Left lung (tissue), 10 donors: ENCODE results near the gene MORN1. TPM values are rescaled to one million over a fixed set of nuclear protein-coding genes. Genes with fewer than 3 reads are reported as not detected.

ENCODE experiments used
- ATAC-seq: fragments of 200-7000 bp; cut with Tn5 transposase; one replicate; pipeline ENCODE4 v1.9.1; 2020; ENCODE audit warnings: moderate library complexity
- DNase-seq, 4 donors: peaks; one replicate each; pipeline ENCODE4 v3.0.0-alpha.2; 2013 to 2020
- H3K27ac ChIP-seq, 2 donors: fragments of 200-600 bp; sonication (generic) in 1 of 2; one replicate each; pipeline versions ENCODE4 v1.5.0 to v1.8.0; 2020 to 2021
- H3K27me3 ChIP-seq, 2 donors: fragments of 200-600 bp; sonication (generic) in 1 of 2; one replicate each; pipeline versions ENCODE4 v1.5.0 to v1.8.0; 2020 to 2021
- H3K36me3 ChIP-seq, 2 donors: fragments of 200-600 bp; sonication (generic) in 1 of 2; one replicate each; pipeline versions ENCODE4 v1.5.0 to v1.8.0; 2020 to 2021
- H3K4me1 ChIP-seq, 2 donors: fragments of 200-600 bp; one replicate each; pipeline ENCODE4 v1.8.0; 2021
- H3K4me3 ChIP-seq, 2 donors: fragments of 200-600 bp; sonication (generic) in 1 of 2; one replicate each; pipeline versions ENCODE4 v1.5.0 to v1.8.0; 2020 to 2021; ENCODE audit warnings: mild to moderate bottlenecking in 1 of 2
- H3K9me3 ChIP-seq, 2 donors: fragments of 200-600 bp; sonication (generic) in 1 of 2; one replicate each; pipeline versions ENCODE4 v1.5.0 to v1.8.0; 2020 to 2021
- intact Hi-C, 2 donors: fragments of 100-400 bp; cut with DNase I; formaldehyde crosslinking; loops; one replicate each; pipeline versions ENCODE4 v1.11.2 to v1.14.2; 2022
- polyA plus RNA-seq, 6 donors: library from polyadenylated mRNA; unstranded; fragments of 120-200 nt; gene quantifications; one replicate each; pipeline ENCODE4 v1.2.1, GENCODE V29; 2013; ENCODE audit not compliant: insufficient read length in 6 of 6
- total RNA-seq, 2 donors: library from RNA; stranded (reverse); fragmentation: NEBNext Ultra II Directional; extraction: Animal tissue kit (Norgen Biotek cat#: 25700); gene quantifications; one replicate each; pipeline ENCODE4 v1.2.1, GENCODE V29; 2021
- TF ChIP-seq, protein P1 (sequence below), 2 donors: fragments of 200-600 bp; sonication (generic) in 1 of 2; IDR thresholded peaks; one replicate each; pipeline versions ENCODE4 v1.5.0 to v1.8.0; 2021; ENCODE audit warnings: antibody characterized with exemption in 2 of 2
- donor health status: DM: no; HTN: yes; CAD: no.
- donor health status: DM: no; HTN: no; CAD: no.

MORN1 gene
- total and polyA plus RNA-seq, 8 donors: 7.5 to 17.8 (median 14.1) TPM

DNA sequence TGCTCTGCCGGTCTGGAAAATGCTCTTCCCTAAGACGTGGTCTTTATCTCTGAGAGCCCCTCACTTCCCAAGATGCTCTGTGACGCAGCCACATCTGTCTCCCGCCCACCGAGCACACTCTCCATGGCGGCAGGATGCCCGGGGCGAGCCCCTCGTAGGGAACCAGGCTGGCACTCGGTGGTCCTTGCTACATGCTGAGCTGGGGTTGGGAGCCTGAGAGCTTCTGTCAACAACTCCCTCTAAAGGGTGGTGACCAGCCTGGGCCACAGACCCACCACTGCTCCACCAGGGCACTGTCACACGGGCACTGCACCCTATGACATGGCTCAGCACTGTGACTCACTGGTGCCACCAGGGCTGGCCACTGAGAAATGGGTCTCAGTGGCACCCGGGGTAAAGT lies 18.4 kb upstream of the MORN1 start:
- Histone ChIP-seq H3K27ac (no peak overlapping the region), H3K36me3 (peaks cover 0 to 41% of the 10 kb centered on the region in 2 donors), H3K9me3 (no peaks in the 10 kb centered on the region), H3K4me1 (peaks cover 16 to 27% of the 10 kb centered on the region in 2 donors), H3K27me3 (peaks cover 0 to 2% of the 10 kb centered on the region in 2 donors), H3K4me3 (no peak overlapping the region)
- intact Hi-C loops: loop anchor here in 1 of 2 donors (5.0 to 10.0 kb wide), 4 partner anchors 135 to 1015 kb away; no protein-coding TSS in a partner anchor
- ATAC-seq: no peak
- DNase-seq: peak in 1 of 4 donors; percentile 60
- TF ChIP-seq, protein P1, sequence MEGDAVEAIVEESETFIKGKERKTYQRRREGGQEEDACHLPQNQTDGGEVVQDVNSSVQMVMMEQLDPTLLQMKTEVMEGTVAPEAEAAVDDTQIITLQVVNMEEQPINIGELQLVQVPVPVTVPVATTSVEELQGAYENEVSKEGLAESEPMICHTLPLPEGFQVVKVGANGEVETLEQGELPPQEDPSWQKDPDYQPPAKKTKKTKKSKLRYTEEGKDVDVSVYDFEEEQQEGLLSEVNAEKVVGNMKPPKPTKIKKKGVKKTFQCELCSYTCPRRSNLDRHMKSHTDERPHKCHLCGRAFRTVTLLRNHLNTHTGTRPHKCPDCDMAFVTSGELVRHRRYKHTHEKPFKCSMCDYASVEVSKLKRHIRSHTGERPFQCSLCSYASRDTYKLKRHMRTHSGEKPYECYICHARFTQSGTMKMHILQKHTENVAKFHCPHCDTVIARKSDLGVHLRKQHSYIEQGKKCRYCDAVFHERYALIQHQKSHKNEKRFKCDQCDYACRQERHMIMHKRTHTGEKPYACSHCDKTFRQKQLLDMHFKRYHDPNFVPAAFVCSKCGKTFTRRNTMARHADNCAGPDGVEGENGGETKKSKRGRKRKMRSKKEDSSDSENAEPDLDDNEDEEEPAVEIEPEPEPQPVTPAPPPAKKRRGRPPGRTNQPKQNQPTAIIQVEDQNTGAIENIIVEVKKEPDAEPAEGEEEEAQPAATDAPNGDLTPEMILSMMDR (IDR thresholded peaks at IDR 0.05): no peak

GRCh38 chr1:2408859-2409276 lies 17.5 kb upstream of the MORN1 start:
- H3K36me3 ChIP-seq: peaks cover 0 to 50% of the 10 kb centered on the region in 2 donors
- intact Hi-C loops: no loop called here
- ATAC-seq (no peak), DNase-seq (peak in 1 of 4 donors; percentile 71)
- H3K4me1 ChIP-seq: peaks cover 13 to 19% of the 10 kb centered on the region in 2 donors
- no peak overlapping the region for H3K27ac ChIP-seq
- no peaks in the 10 kb centered on the region for H3K27me3 ChIP-seq
- H3K9me3 ChIP-seq: no peaks in the 10 kb centered on the region
- TF ChIP-seq, protein P1 (IDR thresholded peaks at IDR 0.05): no peak
- H3K4me3 ChIP-seq: no peak overlapping the region

DNA sequence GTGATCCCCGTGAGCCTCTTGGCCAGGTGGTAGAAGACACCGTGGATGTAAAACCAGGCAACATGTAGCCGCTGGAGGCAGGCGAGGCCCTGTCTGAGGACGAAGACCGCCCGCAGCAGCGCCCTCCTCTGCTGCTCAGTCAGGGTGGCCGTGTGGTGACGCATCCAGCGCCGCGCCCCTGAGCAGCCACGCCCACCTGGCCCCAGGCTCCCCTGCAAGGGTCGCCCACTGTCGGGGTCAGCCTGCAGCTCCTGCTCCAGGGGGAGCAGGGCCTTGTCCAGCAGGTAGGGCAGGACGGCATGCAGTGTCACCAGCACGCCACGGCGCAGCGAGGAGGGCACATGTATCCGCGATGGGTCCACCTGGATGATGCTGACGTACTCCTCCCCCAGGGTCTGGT lies 17.1 kb upstream of the MORN1 start:
- no peak for ATAC-seq
- TF ChIP-seq, protein P1 (IDR thresholded peaks at IDR 0.05): no peak
- H3K36me3 ChIP-seq: peaks cover 0 to 54% of the 10 kb centered on the region in 2 donors
- no peaks in the 10 kb centered on the region for H3K9me3 ChIP-seq
- intact Hi-C loops: no loop called here
- DNase-seq: peak in 1 of 4 donors; percentile 72
- no peak overlapping the region for H3K4me3 ChIP-seq
- peaks cover 11 to 15% of the 10 kb centered on the region in 2 donors for H3K4me1 ChIP-seq
- no peak overlapping the region for H3K27ac ChIP-seq
- H3K27me3 ChIP-seq: no peaks in the 10 kb centered on the region

DNA sequence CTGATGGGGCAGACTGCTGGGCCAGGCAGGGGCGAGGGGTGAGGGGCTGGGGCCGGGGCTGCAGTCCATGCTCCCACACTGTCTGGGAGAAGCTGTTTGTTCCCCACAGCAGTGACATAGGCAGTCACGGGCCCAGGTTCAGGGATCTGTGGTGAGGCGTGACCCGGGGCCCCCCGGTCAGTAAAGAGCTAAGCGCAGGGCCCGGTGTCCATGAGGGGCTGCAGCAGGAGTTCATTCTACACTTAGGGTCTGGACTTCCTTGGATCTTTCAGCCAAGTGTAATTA lies 16.6 kb upstream of the MORN1 start:
- Histone ChIP-seq H3K4me1 (peaks cover 6 to 9% of the 10 kb centered on the region in 2 donors), H3K27ac (no peak overlapping the region), H3K27me3 (no peaks in the 10 kb centered on the region), H3K4me3 (no peak overlapping the region), H3K9me3 (no peaks in the 10 kb centered on the region), H3K36me3 (peaks cover 0 to 59% of the 10 kb centered on the region in 2 donors)
- DNase-seq (peak in 1 of 4 donors; percentile 62), ATAC-seq (no peak)
- intact Hi-C loops: no loop called here
- TF ChIP-seq, protein P1 (IDR thresholded peaks at IDR 0.05): no peak

- ATAC-seq: no peak
- intact Hi-C loops: no loop called here
Measured at GRCh38 chr1:2407166-2407990, 16.0 kb upstream of the MORN1 start.

More at GRCh38 chr1:2407166-2407990, 16.0 kb upstream of the MORN1 start:
- peaks cover 0 to 64% of the 10 kb centered on the region in 2 donors for H3K36me3 ChIP-seq
- TF ChIP-seq, protein P1 (IDR thresholded peaks at IDR 0.05): no peak
- no peak overlapping the region for H3K4me3 ChIP-seq
- H3K4me1 ChIP-seq: peaks cover 5 to 8% of the 10 kb centered on the region in 2 donors
- no peak overlapping the region for H3K27ac ChIP-seq
- peak in 1 of 4 donors; percentile 63 for DNase-seq
- no peaks in the 10 kb centered on the region for H3K9me3 ChIP-seq
- no peaks in the 10 kb centered on the region for H3K27me3 ChIP-seq
